ENCODE measurements around the gene RHOT2.

GRCh38 chr16:680967-681745 lies 13.2 kb downstream of the RHOT2 start:
- TF ChIP-seq BACH1 (tag; IDR thresholded peaks at IDR 0.05) (no peak), RBM14 (IDR thresholded peaks at IDR 0.05; ENCODE audit: borderline replicate concordance, insufficient read depth, low read depth, low read length) (no peak)

All from K562 (cell line).